HuH-7 (cell line): ENCODE results near the gene RTL9.

Source experiments
- DNase-seq: peaks from one replicate; pipeline ENCODE4 v3.0.0; 2011; ENCODE audit warnings: low spot score

Gene RTL9

DNA sequence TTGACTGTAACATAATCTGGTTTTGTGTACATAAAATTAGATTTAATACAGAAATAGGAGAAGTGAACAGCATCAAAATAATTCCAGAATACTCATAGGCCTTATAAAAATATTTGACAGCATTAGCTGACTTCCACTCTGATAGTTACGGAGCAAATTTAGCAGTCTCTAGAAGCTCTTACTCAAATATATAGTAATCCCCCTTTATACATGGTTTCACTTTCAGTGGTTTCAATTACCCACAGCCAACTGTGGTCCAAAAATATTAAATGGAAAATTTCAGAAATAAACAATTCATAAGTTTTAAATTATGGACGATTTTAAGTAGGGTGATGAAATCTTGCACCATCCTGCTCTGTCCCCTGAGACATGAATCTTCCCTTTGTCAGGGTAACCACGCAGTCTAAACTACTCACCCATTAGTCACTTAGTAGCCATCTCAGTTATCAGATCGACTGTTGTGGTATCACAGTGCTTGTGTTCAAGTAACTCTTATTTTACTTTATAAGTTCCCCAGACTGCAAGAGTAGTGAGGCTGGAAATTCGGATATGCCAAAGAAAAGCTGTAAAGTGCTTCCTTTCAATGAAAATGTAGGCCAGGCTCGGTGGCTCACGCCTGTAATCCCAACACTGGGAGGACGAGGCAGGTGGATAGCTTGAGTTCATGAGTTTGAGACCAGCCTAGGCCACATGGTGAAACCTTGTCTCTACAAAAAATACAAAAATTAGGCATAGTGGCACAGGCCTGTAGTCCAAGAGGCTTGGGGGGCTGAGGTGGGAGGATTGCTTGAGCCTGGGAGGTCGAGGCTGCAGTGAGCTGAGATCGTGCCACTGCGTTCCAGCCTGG lies 17.2 kb upstream of the RTL9 start:
- no peak for DNase-seq

DNA sequence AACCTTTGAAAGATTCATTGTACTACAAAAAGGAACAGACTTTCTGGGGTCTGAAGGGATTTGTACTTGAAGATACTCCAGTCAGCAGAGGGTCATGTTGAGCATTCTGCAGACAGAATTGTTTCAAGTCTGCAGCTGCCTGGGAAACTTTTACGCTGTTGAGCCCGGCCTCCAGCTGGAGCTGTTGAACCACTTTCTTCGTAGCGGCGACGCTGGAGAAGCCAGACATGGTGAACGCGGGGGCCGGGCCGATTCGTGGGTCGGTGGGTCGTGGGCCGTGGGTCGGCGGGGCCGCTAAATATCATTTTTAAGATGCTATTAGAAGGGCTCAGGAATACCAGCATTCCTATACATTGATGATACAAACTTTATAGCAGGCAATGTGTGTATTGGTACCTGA lies 12.0 kb upstream of the RTL9 start:
- peak; percentile 4 for DNase-seq

DNA sequence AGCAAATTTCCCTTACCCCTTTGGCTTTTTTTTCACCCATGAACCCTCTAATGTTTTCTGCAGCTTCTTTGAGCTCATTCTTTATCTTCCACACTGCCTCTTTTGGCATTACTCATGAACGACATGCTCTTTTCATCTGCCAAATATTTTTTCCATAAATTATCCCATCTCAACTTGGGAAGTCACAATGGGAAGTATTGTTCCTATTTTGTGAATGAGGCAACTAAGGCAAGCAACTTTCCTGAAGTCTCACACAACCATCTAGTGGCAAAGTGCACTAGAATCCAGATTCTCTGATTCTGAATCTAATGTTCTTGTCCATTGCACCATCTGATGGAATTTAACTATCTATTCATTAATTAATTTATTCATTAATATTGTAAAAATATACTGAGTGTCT lies 625 bp downstream of the RTL9 start:
- no peak for DNase-seq

DNA sequence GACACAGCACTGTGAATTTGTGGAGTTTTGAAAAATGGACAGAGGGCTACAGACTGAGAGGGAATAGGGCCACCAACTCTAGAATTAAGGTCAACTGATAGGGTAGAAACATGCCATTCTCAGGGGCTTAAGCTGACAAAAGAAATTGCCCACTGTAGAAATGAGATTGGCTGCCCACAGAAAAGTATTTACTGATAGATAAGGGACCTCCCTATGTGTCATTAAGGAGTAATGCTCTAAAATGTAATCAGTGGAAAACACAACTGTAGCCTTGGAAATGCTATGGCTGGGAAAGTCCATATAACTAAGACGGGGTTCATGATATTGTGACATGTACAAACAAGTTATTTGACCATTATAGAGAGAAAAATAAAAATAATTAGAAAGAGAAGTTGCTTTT lies 4.6 kb downstream of the RTL9 start:
- no peak for DNase-seq

DNA sequence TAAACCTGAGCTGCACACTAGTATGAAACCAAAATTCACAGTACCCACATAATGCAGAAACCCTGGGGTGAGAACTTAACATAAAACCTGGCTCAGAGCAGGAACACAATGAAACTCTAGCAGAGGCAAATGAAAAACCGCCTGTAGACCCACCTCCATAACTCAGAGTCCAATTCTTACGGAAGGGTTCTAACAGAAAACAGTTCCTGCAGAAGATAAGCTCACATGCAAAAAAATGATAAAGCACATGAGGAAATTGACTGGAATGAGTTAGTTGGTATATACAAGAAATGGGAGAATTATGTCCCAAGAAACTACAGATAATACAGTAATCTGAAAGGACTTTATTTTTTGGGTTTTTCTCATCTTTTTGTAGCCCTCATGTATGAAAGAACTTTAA lies 14.7 kb downstream of the RTL9 start:
- DNase-seq, result no peak

DNA sequence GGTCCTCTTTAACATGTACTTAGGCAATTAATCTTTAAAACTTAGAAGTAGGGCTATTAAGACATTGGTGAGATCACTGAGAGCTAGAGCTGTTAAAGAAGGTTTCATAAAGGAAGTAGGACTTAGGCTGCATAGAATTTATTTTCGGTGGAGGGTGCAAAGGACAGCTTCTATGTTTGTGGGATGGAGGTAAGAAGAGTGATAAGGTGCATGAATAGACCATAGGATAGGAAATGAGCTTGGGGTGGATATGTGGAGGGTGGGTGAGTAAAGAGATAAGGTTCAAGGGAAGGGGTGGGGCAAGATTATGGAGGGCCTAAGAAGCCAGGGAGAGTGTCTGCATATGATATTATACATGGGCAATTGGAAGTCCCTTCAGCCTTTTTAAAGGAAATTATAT lies 15.9 kb downstream of the RTL9 start:
- no peak for DNase-seq

DNA sequence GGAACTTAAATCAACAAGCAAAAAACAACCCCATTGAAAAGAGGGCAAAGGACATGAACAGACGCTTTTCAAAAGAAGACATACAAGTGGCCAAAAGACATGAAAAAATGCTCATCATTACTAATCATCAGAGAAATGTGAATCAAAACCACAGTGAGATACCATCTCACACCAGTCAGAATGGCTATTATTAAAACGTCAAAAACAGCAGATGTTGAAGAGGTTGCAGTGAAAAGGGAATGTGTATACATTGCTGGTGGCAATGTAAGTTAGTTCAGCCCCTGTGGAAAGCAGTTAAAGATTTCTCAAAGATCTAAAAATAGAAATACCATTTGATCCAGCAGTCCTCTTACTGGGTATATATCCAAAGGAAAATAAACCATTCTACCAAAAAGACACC lies 22.6 kb downstream of the RTL9 start:
- no peak for DNase-seq

DNA sequence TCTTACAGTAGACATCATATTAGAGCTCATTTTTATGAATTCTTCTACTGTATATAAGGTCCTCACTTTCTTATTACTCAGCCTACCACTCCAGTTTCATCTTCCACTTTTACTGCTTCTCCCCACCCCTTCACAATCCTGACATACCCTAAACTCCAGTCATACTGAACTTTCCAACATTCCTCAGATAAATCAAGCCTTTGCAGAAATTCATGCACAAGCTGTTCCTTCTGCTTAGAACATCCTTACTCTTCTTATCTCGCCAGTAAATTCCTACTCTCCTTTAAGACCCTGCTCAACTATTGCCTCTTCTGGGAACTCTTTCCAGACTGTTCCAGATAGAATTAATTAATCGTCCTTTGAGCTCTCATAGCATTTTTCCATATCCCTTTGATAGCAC lies 24.8 kb downstream of the RTL9 start:
- no peak for DNase-seq

DNA sequence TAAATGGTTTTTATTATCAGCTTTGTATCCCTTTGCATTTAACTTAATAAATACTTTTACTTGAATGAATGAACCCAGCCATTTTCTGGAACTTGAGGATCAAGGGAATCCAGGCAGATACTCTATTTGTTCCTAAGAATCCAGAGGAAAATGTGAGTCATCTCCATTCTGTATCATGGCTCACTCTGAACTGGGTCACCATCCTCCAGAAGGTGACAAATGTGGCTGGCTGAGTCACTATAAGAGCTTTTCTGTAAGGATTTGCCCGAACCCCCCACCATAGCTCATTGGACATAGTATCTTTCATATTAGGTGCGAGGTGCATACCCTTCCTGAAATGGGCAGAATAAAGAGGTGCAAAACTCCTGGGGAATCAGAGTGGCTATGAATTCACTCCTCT lies 25.8 kb downstream of the RTL9 start:
- no peak for DNase-seq

DNA sequence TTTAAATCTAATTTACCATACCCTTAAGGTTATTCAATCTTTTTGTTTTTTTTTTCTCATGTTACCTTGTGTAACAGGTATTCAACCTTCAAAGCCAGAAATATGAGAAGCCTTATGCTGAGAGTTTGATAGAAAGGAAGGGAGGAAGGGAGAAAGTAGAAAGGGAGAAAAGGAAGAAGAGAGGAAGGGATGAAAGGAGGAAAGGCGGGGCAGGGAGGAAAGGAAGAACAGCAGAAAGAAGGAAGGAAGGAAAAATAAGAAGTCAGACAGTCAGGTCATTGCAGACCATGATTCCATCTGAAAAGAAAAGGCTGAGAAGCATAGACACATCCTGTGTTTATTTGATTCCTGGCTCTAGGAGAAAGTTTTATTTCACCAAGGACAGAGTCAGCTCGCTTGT lies 30.9 kb downstream of the RTL9 start:
- DNase-seq, result no peak

DNA sequence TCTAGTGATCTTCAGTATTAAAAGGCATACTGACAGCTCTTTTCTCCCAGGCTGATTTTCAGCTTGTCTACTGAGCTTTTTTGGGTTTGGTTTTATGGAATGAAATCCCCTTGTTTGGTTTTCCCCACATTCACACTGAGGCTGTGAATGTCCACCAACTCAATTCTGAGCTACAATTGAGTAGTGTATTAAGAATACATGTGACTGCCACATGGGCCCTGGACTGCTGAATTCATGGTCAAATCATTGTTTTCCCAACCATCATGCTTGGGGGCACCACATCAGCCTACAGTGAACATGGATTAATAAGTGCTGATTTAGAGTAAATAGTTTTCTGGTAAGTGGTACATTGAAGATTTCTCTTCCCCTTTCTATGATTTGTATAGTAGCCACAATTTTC lies 32.4 kb downstream of the RTL9 start:
- DNase-seq, result no peak

DNA sequence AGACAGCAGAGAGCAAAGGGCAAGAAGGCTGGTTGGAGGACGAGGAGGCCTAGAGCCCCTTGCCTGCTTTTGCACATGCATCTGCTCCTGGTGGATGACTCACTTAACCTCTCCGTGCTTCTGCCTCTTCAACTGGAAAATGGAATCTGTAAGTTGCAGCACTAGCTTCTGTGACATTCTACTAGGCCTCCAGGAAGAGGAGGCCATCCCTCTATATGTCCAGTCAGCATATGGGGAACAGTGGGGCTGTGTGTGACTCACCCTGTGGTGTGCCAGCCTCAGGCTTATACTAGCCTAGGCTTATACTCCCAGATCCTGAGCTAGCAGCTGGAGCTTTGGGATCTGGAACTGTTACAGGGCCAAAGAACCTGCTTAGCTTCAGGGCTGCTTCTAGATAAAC lies 36.0 kb downstream of the RTL9 start:
- DNase-seq, result no peak

DNA sequence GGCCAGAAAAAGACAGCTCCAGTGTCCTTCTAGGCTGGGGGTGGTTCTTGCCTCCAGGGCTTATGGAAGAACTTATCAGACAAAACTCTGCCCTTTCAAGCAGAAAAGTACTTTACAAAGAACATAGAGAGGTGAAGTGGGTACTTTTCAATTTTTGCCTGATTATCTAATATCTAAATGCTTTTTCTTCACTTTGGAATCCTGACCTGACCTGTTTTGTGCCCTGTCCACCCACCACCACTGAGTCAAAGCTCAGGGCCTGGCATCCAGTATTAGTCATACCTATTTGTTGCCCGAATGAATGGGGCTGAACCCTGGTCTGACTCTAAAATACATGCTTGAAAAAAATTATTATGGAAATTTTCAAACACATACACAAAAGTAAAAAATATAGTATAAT lies 37.2 kb downstream of the RTL9 start:
- no peak for DNase-seq

DNA sequence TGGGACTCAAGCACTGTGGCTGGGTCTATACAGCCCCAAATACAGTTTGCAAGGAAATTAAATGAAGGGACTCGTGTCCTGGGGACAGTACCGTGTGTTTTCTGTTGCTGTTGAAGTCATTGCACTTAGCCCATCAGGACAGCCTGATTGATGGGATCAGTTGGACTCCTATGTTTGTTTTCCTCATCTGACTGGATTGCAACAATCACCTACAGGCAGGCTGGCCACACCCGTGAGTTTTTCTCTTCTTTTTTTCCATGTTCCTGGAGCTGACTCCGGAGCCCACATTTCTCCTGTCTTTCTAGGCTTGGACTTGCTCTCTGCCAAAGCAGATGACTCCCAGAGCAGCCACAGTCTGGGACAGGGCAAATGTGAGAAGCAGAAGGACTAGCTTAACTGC lies 38.1 kb downstream of the RTL9 start:
- DNase-seq, result peak; percentile 22

DNA sequence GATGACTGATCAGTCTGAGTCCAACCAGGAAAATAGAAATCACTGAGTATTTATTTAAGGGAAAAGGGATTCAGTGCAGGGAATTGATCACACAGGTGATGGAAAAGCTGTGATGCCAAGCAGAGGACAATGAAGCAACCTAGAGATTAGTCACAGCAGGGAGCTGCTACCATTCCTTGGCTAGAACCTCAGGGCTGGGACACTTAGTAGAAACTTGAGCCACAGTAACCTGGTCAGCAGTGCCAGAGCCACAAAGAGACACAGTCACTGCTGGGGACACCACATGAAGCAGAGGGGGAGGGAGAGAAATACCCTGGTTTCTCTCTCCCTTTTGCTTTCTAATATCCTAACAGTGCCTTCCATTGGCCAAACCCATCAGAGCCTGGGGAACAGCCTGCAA lies 38.7 kb downstream of the RTL9 start:
- DNase-seq, result no peak

DNA sequence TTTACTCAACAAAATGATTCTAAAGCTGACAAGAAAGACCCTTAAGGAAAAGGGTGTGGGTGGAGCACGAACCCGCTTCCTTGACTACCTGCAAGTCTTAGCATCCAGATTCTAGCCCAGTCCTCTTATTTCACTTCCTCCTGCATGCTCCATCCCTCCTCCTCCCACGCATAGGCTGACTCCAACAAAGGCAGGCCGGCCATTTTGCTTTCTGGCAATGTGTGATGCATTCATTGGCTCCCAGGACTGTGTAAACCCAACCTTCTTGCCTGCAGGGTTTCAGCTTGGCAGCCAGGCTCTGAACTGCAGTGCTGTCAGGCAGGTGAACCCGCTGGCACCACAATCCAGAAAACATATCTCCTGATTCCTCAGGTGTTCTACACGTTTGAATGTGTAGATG lies 39.3 kb downstream of the RTL9 start:
- no peak for DNase-seq

DNA sequence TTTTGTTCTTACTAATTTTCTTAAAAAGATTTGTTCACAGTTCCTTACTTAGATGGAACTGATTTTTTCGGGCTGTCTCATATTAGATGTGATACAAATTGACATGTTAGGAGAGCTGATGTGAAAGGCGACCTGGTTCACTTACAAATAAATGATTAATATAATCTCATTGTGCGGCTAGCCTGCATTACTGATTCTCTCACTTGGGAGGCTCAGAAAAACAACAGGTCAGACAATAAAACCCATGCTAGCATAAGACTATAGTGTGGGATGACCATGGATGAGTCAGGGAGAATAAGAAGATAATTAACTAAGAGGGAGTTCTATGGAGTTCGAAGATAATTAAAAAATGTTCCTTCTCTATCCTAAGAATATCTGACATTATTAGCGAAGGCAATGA lies 40.8 kb downstream of the RTL9 start:
- no peak for DNase-seq

DNA sequence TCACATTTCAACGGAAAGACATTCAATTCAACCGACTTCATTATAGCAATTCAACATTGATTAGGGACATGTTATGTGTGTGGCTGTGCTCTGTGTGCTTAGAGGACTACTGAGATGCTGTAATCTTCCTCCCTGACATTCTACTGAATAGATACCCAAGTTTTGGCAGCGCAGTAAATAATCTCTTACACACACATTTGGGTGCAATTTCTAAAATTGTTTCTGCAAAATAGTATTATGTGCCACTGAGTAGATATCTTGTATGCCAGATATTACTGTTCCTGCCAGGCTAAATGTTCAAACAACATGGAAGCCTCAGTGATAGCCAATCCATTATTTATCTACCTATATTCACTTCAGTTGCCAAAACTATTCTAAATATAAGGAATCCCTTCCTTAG lies 41.3 kb downstream of the RTL9 start:
- DNase-seq, result no peak

DNA sequence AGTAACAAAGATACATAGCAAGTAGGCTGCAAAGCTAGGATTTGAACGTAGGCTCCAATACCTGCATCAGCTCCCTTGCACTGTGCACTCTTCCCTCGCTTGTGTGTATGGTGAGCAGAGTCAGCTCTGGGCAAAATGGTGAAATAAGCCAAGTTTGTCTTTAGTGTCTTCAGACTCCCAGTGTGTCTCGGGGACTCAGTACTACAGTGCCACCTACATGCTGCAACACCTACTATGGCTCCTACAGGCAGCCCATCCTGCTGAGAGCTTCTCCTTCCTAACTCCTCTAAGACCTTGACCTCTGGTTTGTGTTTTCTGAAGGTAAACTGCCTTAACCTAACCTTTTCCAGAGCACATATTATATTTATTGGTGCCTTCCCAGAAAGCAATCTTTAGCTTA lies 42.5 kb downstream of the RTL9 start:
- DNase-seq, result no peak

DNA sequence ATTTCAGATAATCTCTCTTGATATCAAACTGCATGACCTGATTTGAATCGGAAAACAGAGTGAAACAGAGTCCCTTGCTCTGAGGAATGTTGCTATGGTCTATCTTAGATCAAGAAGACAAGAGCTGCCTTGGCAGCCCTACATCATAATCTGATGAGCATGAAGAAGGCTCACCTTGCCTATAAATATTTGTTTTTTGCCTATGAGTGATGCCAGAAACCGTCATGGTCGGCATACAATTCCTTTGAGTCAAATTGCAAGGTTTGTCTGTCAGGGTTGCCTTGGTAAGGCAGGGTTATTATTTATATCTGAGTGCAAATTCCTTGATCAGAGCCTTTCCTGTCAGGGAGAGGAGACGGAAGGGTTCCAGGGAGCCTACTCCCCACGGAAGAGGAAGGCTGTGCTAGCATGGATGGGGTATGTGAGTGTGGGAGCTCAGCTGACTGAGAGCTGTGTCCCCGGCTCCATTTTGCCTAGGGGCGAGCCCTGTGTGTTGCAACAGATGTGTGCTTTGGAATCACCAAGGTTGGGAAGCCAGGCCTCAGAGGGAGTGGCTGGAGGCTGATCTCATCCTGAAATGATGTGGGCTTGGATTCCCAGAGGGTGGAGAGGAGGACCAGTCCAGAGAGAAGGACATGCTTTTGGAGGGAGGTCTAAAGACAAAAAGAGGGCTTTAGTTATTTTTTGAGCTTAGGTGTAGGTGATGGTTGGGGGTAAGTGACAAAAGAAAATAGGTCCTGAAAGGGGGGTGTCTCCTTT lies 43.6 kb downstream of the RTL9 start:
- DNase-seq, result no peak

DNA sequence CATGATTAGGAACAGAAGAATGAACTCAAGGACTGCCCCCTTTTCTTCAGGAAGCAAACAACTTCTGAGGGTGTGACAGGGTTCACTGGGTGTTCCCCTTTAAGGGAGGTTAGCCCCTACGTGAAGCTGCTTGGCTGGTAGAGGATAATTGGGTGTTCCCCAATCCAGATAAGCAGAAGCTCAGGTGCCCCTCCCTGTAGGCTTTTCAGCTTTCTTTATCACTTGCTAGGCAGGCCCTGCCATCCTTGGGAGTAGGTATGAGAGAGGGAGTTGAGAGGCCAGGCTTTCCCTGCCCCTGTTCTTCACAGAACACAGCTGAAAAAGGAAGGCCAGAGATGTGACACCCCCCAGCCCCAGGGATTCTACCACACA lies 44.2 kb downstream of the RTL9 start:
- DNase-seq, result no peak

DNA sequence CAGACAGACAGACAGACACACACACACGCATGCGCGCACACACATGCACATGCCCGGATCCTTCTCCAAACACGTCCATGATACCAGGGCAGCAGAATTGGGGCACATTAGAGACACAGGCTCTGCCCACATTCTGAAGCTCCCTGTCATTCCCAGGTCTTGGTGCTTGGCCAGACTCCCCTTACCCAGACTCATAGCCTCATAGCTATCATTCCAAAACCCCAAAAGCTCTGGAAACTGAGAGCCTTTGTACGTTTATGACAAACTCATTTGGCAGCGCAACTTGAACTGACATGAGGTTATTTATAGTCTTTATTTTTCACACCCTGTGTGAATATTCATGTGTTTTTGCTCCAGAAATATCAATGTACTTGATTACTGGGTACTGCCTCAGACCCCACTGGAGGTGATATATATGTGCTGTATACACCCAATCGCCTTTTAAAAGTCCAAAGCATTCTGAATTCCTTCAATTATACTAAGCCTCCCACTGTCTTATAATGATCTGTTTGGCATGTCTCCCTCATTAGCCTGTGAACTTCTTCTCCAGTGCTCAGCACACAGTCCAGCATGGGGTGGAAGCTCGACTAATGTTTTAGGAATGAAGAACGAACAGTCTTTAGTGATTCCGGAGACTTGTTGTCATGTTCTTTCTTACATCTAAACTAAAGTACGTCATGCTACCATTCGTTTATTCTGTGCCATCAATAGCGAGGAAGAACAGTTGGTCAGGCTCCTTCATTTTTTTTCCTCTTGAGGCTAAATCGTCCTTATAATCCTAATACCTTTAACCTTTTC lies 45.0 kb downstream of the RTL9 start:
- no peak for DNase-seq

DNA sequence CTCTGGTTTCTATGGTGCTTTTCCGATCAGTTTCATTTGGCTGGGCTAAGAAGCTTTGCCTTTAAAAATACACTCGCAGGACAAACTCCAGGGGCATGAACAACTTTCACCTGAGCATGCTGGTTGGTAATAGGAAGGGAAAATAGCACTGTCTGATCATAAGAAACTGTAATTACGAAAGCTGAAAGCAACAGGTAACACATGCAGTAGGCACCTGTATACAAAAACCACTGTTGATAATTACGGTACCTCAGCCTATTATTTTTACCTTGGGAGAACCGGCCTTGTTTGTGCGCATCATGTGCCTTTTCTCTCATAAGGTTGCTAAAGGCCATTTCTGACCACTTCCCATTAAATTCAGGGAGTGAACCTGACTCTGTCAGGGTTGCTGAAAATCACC lies 45.7 kb downstream of the RTL9 start:
- DNase-seq, result no peak
